Astrocyte (in vitro differentiated cells and primary cell): ENCODE results near the gene RNF212B. TPM values are rescaled to one million over a fixed set of nuclear protein-coding genes. Genes with fewer than 3 reads are reported as not detected.

Source experiments
- DNase-seq: peaks from one replicate; pipeline ENCODE4 v3.0.0-alpha.2; 2010; ENCODE audit warnings: low read depth
- FAIRE-seq: peaks from 2 replicates; lab custom pipeline; 2011; peaks lifted over from hg19 to GRCh38; lab: Jason Lieb, UNC
- H2AFZ ChIP-seq: 2 replicates; pipeline ENCODE4 v1.6.0; 2012; ENCODE audit warnings: low read depth, low read length, inconsistent platforms
- H3K27ac ChIP-seq: 2 replicates; pipeline ENCODE4 v1.5.1; 2011; ENCODE audit warnings: low read depth, low read length, inconsistent platforms
- H3K27me3 ChIP-seq: 2 replicates; pipeline ENCODE4 v1.6.0; 2011; ENCODE audit warnings: low read length, inconsistent platforms; ENCODE audit not compliant: insufficient read depth
- H3K36me3 ChIP-seq: 2 replicates; pipeline ENCODE4 v1.5.1; 2011; ENCODE audit warnings: low read length, inconsistent platforms; ENCODE audit not compliant: insufficient read depth
- H3K4me1 ChIP-seq: 2 replicates; pipeline ENCODE4 v1.5.1; 2011; ENCODE audit warnings: low read length, inconsistent platforms; ENCODE audit not compliant: insufficient read depth
- H3K4me2 ChIP-seq: 2 replicates; pipeline ENCODE4 v1.6.0; 2012; ENCODE audit warnings: low read length, inconsistent platforms
- H3K4me3 ChIP-seq: 2 replicates; pipeline ENCODE4 v1.5.1; 2011; ENCODE audit warnings: low read depth, mild to moderate bottlenecking, low read length, inconsistent platforms; ENCODE audit not compliant: insufficient read depth
- H3K79me2 ChIP-seq: 2 replicates; pipeline ENCODE4 v1.6.0; 2012; ENCODE audit warnings: mild to moderate bottlenecking, low read length, inconsistent platforms; ENCODE audit not compliant: insufficient read depth
- H3K9ac ChIP-seq: 2 replicates; pipeline ENCODE4 v1.6.0; 2012; ENCODE audit warnings: mild to moderate bottlenecking, low read length, inconsistent platforms
- H3K9me3 ChIP-seq: 2 replicates; pipeline ENCODE4 v1.5.1; 2012; ENCODE audit warnings: low read depth, mild to moderate bottlenecking, low read length, inconsistent platforms; ENCODE audit not compliant: insufficient read depth
- H4K20me1 ChIP-seq: 2 replicates; pipeline ENCODE4 v1.6.0; 2012; ENCODE audit warnings: low read length, inconsistent platforms; ENCODE audit not compliant: insufficient read depth
- H3K27ac Mint-ChIP-seq: one replicate; pipeline ENCODE4 v1.8.0; 2021; ENCODE audit warnings: mild to moderate bottlenecking, mixed read lengths; ENCODE audit not compliant: unreplicated experiment
- H3K27me3 Mint-ChIP-seq: one replicate; pipeline ENCODE4 v1.8.0; 2021; ENCODE audit warnings: low read depth, mixed read lengths; ENCODE audit not compliant: unreplicated experiment
- H3K36me3 Mint-ChIP-seq: one replicate; pipeline ENCODE4 v1.8.0; 2021; ENCODE audit warnings: low read depth, mixed read lengths; ENCODE audit not compliant: unreplicated experiment
- H3K4me1 Mint-ChIP-seq: one replicate; pipeline ENCODE4 v1.8.0; 2021; ENCODE audit warnings: low read depth, mixed read lengths; ENCODE audit not compliant: unreplicated experiment
- H3K4me3 Mint-ChIP-seq: one replicate; pipeline ENCODE4 v1.8.0; 2021; ENCODE audit warnings: mild to moderate bottlenecking, moderate library complexity, mixed read lengths; ENCODE audit not compliant: unreplicated experiment
- H3K9me3 Mint-ChIP-seq: one replicate; pipeline ENCODE4 v1.8.0; 2021; ENCODE audit warnings: mild to moderate bottlenecking, mixed read lengths; ENCODE audit not compliant: unreplicated experiment
- CTCF ChIP-seq: IDR thresholded peaks from 2 replicates; pipeline ENCODE4 v1.5.1; 2011; ENCODE audit warnings: low read depth, mild to moderate bottlenecking, inconsistent platforms, low read length, moderate library complexity; ENCODE audit not compliant: insufficient read depth
- EZH2 ChIP-seq: IDR thresholded peaks from 2 replicates; pipeline ENCODE4 v1.6.1; 2012; ENCODE audit warnings: mild to moderate bottlenecking, low read length, inconsistent platforms; ENCODE audit not compliant: insufficient read depth
- total RNA-seq: library from RNA; stranded (reverse); gene quantifications from 2 replicates; pipeline ENCODE4 v1.2.1, GENCODE V29; 2021

The RNF212B gene
- total RNA-seq, 1 donor from 2014 or later = not detected

GRCh38 chr14:23296012-23296777, 58.5 kb downstream of the RNF212B start:
- Histone ChIP-seq H3K9ac (no peak overlapping the region), H3K9me3 (no peaks in the 10 kb centered on the region), H2AFZ (no peak overlapping the region), H3K4me1 (peaks cover 15% of the 10 kb centered on the region), H3K4me2 (no peak overlapping the region), H3K27ac (no peak overlapping the region), H3K27me3 (peaks cover 8% of the 10 kb centered on the region), H4K20me1 (no peaks in the 10 kb centered on the region), H3K36me3 (no peaks in the 10 kb centered on the region), H3K79me2 (peaks cover 5% of the 10 kb centered on the region), H3K4me3 (no peak overlapping the region)
- no peak for TF ChIP-seq EZH2
- TF ChIP-seq CTCF = no peak
- FAIRE-seq (no peak), DNase-seq (no peak)
- H3K27ac Mint-ChIP-seq = no peak overlapping the region
- no peaks in the 10 kb centered on the region for H3K9me3 Mint-ChIP-seq
- peaks cover 20% of the 10 kb centered on the region for H3K4me1 Mint-ChIP-seq
- H3K36me3 Mint-ChIP-seq = peaks cover 6% of the 10 kb centered on the region
- H3K4me3 Mint-ChIP-seq = no peak overlapping the region
- peaks cover 22% of the 10 kb centered on the region for H3K27me3 Mint-ChIP-seq

DNA sequence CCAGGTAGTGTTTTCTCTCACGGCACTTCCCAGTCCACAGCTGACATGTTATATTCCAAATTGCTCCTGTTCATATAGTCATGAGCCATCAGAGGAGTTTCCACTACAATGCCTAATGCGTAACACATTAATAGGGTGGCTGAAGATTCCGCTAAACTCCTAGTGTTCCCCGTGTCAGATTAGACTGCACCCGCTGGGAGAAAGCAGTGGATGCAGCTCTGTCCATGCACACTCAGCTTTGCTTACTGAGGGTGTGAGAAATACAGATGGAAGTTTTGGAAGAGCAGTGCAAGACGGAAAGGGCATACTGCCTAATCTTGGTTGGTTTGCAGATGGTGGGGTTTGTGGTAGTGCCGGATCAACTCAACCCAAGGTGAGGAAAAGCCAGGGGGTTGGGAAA, 59.4 kb downstream of the RNF212B start:
- no peak for TF ChIP-seq CTCF
- TF ChIP-seq EZH2 = no peak
- no peak for FAIRE-seq
- H3K27me3 Mint-ChIP-seq = peaks cover 14% of the 10 kb centered on the region

More for the DNA sequence above, 59.4 kb downstream of the RNF212B start:
- Histone ChIP-seq H3K79me2 (peaks cover 5% of the 10 kb centered on the region), H4K20me1 (no peaks in the 10 kb centered on the region), H3K4me2 (no peak overlapping the region), H3K27me3 (peaks cover 8% of the 10 kb centered on the region), H3K9ac (no peak overlapping the region), H3K36me3 (no peaks in the 10 kb centered on the region), H3K27ac (no peak overlapping the region), H3K9me3 (no peaks in the 10 kb centered on the region), H3K4me3 (no peak overlapping the region), H3K4me1 (peaks cover 15% of the 10 kb centered on the region), H2AFZ (no peak overlapping the region)
- H3K36me3 Mint-ChIP-seq = peaks cover 6% of the 10 kb centered on the region
- H3K27ac Mint-ChIP-seq = no peak overlapping the region
- peaks cover 20% of the 10 kb centered on the region for H3K4me1 Mint-ChIP-seq
- no peak for DNase-seq
- no peak overlapping the region for H3K4me3 Mint-ChIP-seq
- no peaks in the 10 kb centered on the region for H3K9me3 Mint-ChIP-seq
